G401.6 (cell line): ENCODE data around the gene ZNF415.
"Not testable (repeated sequence)": the region's sequence is repeated elsewhere in the genome, so short reads cannot be mapped to it uniquely, and the experiment has no call there.

Experiments
- FAIRE-seq: peaks from 2 replicates; lab custom pipeline; 2012; peaks lifted over from hg19 to GRCh38; lab: Jason Lieb, UNC

The ZNF415 gene

DNA sequence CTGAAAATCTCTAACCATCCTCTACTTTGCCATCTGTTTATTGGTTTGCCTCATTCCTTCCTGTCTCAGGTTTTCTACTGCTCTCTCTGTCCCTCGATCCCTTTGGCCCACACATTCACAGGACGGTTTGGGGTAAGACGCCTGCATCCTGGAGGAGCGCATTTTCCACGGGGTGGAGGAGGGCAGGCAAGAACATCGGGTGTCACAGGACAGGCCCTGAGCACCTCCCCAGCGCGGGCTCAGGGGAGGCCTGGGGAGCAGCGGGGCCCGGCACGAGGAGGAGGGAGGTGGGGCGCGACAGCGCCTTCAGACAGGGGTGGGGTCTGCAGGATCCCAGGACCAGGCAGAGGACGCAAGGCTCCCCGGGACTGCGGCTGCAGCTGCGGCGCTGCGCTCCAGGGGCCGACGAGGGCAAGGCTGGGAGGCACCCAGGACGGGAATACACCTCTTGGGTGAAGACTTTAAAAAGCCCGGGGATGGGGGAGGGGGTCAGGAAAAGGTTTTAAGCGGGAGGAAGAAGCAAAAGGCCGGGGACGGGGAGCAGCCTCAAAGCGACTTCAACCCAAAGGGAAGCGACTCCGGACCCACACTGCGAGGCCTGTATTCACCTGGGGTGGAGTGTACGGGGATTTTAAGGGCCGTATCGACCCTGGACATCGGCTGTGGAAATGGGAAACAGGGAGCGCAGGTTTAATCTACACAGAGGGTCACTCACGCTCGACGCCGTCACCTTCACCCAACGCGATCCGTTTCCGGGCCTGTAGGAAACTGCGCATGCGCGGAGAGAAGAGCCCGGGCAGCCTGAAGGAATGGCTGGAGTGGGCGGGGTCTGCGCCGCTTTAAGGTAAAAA, at the start of gene ZNF415:
TSS of gene ZNF415 (minus strand) at position 770 of the 851 bp plus-strand sequence. CDS start 10,234 bp downstream, outside the sequence.
- FAIRE-seq = no peak

DNA sequence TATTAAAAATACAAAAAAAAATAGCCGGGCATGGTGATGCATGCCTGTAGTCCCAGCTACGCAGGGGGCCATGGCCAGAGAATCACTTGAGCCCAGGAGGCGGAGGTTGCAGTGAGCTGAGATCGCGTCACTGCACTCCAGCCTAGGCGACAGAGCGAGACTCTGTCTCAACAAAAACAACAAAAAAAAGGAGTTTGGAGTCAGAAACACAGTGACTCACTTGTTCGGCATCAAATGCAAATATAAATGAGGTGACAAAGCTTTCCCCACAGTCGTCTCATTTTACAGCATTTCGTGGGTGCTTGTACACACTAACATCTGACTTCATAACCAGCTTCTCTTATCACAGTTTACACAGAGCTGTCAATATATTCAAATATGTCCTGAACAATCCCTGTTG, 49.5 kb upstream of the ZNF415 start:
- no peak for FAIRE-seq

DNA sequence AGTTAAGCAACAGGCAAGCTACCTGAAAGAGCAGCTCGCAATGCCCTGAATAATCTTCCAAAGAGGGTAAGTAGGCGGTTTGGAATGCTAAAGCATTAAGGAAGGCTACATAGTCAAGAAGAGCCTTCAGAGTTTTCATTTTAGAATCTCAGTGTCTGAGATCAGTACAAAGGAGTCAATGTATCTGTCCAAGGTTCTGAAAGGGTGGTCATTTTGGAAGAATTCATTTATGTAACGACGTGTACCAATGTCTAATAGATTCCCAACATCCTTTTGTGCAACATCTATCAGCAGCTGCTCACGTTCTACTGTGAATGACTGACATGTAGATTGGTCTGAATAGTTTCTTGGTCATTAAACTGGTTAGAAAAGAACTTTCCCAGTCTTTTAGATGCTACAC, 45.3 kb upstream of the ZNF415 start:
- no peak for FAIRE-seq

DNA sequence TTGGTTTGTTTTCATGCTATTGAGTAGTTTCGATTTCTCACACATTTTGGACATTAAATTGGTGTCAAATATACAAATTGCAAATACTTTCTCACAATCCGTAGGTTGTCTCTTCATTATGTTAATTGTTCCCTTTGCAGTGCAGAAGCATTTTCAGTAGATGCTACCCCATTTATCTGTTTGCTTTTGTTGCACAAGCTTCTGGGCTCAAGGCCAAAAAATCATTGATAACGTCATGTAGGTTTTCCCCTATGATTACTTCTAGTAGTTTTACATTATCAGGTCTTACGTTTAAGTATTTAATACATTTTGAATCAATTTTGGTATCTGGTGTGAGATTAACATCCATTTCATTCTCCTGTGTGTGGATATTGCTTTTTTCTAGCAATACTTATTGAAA, 40.2 kb upstream of the ZNF415 start:
- FAIRE-seq = no peak

DNA sequence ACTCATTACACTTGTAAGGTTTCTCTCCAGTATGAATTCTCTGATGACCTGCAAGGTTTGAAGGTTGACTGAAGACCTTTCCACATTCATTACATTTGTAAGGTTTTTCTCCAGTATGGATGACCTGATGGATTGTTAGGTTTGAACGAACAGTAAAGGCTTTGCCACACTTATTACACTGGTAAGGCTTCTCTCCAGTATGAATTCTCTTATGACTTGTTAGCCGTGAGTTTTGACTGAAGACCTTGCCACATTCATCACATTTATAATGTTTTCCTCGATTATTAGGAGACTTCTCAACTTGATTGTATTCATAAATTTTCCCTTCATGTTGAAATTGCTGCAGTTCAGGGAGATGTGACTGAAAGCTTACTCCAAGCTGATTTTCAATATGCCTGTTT, 33.0 kb upstream of the ZNF415 start:
- FAIRE-seq = no peak

DNA sequence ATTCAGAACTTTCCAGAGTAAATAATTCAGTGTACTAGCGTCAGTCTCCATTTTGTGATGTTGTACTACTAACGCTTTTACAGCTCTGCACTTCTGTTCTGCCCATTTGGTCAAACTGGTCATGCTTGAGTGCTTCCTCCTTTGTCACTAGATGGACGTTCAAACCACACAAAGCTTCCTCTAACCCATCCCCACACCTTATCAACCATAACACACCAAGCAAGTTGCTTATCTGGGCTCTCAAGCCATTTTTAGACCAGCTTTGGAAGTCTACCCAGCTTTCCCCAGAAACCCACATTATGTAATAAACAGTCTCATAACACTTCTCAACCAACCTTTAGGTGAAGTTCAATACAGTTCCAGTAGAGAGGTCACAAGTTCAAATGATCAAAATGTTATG, 28.4 kb upstream of the ZNF415 start:
- FAIRE-seq = no peak

DNA sequence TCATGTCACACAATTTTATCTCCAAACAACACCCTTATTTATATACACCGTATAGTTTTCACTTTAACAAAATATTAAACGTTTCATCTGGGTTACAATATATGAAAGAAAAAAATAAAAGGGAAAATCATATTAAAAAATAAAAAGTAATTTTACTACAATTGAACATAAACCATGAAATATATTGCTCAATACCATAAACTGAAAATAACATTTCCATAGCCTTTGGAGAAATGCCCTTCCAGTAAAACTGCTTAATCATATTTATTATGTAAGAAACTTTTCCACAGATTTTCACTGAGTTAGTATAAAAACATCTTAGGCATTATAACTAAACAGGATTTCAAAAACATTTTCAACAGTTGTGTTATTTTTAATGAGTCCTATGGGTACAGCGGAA, 27.6 kb upstream of the ZNF415 start:
- FAIRE-seq = no peak

DNA sequence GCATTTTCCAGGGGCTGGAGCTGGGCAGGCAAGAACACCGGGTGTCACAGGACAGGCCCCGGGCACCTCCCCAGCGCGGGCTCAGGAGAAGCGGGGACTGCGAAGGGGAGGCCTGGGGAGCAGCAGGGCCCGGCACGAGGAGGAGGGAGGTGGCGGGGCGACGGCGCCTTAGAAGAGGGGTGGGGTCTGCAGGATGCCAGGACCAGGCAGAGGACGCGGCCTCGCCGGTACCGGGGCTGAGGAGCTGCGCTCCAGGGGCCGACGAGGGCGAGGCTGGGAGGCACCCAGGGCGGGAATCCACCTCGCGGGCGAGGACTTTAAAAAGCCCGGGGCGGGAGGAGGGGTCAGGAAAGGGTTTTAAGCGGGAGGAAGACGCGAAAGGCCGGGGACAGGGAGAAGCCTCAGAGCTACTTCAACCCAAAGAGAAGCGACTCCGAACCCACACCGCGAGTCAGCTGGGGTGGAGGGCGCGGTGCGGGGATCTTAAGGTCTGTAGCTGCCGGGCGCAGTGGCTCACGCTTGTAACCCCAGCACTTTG, 25.5 kb upstream of the ZNF415 start:
- no peak for FAIRE-seq

DNA sequence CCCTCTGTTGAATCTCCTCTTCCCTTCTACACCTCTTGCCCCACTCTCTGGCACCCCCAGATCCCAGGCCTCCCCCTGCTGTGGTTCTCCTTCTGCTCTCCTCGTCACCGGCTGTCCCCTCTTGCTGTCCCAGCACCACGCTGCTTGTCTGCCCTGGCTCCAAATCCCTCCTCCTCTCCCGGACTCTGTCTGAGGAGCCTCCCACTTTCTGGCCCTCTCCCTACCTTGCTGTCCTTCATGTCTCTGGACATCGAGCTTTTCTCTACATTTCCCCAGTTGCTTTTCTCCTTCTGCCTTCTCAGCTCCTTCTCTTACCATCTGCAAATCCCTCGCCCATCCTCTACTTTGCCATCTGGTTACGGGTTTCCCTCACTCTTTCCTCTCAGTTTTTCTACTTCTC, 24.9 kb upstream of the ZNF415 start:
- no peak for FAIRE-seq

DNA sequence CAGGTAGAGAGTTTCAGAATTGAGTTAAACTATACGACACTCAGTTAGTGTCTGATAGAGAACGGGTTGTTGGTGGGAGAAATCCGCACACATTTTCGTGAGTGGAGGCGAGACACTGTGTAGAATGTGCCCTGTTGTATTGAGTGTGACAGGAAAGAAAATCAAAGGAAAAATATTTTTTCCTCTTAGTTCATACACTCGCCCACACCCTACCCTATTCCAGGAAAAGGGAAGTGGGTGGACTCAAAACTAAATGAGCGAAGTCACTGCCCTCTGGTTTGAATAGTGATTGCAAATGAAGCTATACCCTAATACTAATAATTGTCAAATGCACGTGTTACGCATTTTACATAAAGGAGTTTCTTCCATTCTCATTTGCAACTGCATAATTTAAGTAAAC, 24.1 kb upstream of the ZNF415 start:
- FAIRE-seq = no peak

DNA sequence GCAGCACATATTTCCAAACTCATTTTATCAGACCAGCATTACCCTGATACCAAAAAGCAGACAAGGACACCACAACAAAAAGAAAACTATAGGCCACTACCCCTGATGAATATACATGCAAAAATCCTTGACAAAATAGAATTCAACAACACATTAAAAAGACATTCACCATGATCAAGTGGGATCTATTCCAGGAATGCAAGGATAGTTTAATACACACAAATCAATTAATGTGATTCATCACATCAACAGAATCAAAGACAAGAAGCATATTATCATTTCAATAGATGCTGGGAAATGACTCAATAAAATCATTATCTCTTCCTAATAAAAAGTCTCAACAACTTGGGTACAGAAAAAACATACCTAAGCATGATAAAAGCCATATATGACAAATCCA, 14.9 kb upstream of the ZNF415 start:
- no peak for FAIRE-seq

DNA sequence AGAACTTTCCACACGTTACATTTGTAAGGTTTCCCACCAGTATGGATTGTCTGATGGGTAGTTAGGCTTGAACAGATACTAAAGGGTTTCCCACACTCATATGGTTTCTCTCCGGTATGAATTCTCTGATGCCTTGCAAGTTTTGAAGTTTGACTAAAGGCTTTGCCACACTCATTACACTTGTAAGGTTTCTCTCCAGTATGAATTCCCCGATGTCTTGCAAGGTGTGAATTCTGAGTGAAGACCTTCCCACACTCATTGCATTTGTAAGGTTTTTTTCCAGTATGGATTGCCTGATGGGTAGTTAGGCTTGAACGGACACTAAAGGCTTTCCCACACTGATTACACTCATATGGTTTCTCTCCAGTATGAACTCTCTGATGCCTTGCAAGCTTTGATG, 7.6 kb upstream of the ZNF415 start:
- FAIRE-seq = no peak

DNA sequence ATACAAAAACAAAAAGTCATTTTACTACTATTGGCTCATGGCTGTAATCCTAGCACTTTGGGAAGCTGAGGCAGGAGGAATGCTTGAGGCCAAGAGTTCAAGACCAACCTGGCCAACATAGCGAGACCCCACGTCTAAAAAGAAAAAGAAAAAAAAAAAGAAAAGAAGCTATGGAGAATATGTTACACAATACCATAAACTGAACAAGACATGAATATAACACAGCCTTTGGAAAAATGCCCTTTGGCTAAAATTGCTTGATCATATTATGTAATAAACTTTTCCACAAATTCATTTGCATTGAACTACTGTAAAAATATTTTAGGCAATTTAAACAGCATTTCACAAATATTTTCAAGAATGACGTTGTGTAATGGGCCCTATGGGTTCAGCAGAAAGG, 3.7 kb upstream of the ZNF415 start:
- no peak for FAIRE-seq

DNA sequence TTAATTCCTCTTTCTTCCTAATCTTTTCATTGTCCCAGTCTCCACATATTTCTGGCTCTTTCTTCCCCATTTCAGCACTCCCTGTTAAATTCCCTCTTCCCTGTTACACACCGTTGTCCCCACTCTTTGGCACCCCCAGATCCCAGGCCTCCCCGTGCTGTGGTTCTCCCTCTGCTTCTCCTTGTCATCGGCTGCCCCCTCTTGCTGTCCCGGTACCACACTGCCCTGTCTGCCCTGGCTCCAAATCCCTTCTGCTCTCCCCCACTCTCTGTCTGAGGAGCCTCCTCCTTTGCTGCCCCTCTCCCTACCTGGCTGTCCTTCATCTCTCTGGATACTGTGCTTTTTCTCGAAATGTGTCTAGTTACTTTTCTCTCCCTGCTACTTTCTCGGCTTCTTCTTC, 983 bp downstream of the ZNF415 start:
- FAIRE-seq = no peak

DNA sequence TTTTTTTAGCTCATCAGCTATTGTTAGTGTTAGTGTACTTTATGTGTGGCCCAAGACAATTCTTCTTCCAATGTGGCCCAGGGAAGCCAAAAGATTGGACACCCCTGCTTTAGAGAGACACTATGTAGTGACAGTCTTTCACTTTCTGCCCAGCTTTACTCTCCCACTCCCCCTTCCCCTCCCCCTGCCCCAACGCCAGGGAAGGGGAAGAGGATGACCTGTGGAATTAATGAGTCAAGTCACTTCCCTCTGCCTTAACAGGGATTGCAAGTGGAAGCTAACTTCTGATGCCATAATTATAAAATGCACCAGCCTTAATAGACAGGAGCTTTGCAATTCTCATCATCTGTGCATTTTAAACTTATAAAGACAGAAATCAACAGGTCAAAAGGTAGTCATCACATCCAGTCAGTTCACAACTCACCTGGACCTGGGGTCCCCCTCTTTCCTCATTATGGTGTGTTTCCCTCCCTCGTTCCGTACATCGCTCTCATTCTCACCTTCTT, 1.6 kb downstream of the ZNF415 start:
- FAIRE-seq = no peak

DNA sequence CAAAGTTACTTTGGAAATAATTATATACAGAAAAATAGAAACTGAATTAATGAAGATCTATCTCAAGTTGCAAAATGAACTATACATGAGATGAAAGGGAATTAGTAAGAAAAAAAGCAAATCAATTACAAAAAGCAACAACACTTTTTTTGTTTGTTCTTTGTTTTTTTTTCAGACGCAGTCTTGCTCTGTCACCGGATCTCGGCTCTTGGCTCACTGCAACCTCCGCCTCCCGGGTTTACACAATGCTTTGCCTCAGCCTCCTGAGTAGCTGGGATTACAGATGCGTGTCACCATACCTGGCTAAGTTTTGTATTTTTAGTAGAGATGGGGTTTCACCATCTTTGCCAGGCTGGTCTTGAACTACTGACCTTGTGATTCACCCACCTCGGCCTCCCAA, 2.2 kb downstream of the ZNF415 start:
- no peak for FAIRE-seq

DNA sequence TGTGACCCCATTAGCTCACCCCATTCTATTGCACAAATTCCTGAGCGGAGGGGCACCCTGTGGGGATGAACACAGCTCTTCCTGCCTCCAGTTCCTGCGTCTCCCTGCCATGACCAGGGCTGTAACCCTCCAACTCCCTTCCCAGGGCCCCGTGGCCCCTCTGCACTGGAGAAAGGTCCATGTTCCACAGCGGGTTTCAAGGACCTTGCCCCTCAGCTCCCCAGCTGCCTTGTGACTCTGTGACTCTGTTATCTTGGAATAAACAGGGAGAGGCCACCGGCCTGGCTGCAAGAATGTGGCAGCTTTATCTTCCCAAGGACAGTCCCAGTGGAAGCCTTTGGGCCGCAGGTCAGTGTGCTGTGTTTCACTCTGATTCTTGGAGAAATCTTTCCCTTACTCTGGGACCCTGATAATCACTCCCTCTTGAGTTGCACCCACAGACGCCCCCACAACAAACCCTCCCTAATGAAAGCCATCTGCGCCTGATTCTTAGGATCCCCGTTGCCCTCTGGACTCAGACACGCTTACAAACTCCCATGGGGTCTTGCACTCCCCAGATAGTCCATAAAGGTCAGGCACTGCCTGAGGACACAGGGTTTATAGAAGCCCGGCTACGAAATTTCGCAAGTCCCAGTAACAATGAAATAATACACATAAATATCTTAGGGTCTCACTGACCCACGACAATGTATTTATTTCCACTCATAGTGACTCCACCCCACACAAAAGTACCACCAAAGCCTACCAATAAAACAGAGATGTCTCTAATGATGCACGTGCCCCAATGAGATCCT, 5.8 kb downstream of the ZNF415 start:
- FAIRE-seq = not testable (repeated sequence)

DNA sequence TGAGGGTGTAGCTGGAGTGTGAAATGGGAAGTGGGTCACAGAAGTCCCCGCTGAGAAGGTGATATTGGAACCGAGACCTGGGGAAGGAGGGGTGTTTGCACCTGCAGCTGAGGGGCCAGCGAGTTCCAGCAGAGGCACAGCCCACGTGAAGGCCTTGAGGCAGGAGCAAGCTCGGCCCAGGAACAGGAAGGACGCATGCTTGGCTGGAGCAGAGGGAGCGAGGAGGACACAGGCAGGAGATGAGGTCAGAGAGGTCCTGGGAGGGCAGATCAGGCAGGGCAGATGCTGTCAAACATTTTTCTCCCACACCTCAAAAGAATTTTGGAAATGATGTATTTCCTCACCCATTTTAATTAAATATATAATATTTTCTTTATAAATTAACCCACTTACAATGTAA, 9.3 kb downstream of the ZNF415 start:
- no peak for FAIRE-seq

DNA sequence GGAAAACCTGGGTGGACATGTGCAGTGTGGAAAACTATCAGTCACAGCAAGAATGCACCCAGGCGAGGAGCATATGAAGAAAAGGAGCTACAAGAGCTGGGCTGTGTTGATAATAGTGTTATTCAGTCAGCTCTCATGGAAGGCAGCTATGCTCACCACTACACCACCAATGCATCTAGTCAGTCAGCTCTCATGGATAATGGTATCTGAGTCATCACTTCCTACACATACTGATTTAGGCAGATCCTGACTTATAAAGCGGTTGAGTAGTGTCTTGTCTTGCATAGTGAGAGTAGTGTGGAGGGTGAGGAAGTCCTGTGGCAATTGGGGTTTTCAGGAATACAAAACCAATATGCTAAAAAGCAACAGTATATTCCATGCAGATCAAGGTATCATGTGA, 20.4 kb downstream of the ZNF415 start:
- no peak for FAIRE-seq

DNA sequence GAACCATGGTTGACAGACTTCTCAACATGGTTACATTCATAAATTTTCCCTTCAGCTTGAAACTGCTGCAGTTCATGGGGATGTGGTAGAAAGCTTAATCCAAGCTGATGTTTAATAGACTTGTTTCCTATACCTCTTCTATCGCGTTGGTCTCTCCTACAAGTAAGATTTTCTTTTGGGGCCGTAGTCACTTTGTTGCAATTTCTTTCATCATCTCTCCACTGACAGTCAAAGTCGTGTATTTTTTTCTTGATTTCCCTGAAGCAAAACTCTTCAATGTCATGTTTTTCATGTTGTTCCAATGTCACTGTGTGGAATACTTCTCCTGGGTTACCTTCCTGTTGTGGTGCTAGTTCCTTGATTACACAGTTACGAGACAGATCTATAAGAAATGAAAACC, 23.2 kb downstream of the ZNF415 start:
- FAIRE-seq = no peak

DNA sequence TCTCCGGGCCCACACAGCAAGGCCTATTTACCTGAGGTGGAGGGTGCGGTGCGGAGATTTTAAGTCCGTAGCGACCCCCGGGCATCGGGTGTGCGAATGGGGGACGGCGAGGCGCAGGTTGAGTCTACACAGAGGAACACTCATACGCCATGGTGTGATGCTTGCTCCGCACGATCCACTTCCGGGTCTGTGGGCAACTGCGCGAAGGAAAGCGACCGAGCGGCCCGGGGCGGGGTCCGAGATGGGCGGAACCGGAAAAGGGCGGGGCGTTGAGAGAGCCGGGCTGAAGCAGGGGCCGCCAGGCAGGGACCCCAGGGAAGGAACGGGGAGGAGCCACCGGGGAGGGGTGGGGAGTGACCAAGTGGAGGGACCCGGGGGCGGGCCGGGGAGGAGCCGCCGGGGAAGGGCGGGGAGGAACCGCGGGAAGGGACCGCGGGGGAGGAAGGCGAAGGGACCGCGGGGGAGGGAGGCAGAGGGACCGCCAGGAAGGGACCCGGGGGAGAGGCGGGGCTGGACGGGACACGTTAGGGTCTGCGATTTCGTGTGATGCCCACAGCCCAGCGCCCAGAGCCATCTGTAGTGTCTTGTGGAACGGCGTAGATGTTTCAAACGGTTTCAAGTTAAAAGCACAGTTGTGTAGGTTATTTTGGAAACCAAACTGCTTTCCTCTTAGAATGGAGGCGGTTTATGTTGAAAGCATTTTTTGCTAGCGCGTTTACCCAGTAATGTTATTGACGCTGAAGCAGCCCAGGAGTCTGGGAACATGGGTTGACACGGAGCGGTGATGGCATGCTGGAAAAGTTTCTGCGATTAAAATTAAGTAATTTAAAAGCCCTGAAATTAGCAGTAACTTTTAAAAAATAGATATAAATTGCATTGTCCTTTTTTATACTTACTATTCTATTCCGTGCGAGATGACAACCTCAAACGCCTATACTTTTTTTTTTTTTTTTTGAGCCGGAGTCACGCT, 29.2 kb downstream of the ZNF415 start, which contains the start of gene ZNF160:
TSS of gene ZNF160 (minus strand) at position 189 of the 970 bp plus-strand sequence. CDS start 17,146 bp downstream, outside the sequence.
- peak; percentile 94 for FAIRE-seq

DNA sequence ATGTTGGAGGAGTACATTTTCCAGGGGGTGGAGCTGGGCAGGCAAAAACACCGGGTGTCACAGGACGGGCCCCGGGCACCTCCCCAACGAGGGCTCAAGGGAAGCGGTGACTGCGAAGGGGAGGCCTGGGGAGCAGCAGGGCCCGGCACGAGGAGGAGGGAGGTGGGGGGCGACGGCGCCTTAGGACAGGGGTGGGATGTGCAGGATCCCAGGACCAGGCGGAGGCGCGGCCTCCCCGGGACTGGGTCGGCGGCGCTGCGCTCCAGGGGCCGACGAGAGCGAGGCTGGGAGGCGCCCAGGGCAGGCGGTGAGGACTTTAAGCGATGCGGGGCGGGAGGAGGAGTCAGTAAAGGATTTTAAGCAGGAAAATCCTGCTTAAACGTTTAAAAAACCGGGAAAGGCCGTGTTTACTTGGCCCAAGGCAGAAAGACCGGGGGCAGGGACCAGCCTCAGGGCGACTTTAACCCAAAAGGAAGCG, 29.9 kb downstream of the ZNF415 start:
- FAIRE-seq = no peak
